ENCODE results near the gene MRGPRG.

GRCh38 chr11:3201677-3202181, 16.9 kb downstream of the MRGPRG start:
- TF ChIP-seq POLR2A (IDR thresholded peaks at IDR 0.05; ENCODE audit: low read depth, low read length) (no peak), POLR2AphosphoS5 (IDR thresholded peaks at IDR 0.05; ENCODE audit: low read depth, low read length) (no peak), TAF1 (IDR thresholded peaks at IDR 0.05; ENCODE audit: borderline replicate concordance, low read depth, low read length) (no peak)
